ENCODE measurements around the gene NFAM1.

The NFAM1 gene

DNA sequence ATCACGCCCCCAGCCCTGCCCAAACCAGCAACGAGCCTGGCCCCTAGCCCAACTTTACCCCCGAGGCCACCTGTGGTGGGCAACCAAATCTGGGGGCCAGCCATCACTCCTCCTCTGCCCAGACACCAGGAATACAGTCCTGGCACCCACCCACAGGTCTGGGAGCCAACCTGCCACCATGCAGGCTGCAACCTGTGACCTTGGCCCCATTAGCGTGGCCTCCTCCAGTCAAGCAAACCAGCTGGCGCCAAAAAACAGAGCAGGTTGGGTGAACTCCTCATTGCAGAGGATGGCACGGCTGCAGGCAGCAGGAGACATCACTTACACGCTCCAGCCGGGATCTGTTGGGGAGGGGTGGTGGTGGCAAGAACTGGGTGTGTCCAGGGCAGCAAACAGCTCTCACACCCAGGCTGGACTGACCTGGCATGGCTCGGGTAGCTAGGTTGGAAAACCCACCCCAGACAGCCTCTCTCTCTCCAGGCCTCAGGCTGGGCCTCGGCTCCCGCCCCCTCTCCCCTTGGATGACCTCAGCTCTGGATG is 96.3 kb downstream of the NFAM1 start:
- no peak for DNase-seq (ENCODE audit: low spot score)

DNA sequence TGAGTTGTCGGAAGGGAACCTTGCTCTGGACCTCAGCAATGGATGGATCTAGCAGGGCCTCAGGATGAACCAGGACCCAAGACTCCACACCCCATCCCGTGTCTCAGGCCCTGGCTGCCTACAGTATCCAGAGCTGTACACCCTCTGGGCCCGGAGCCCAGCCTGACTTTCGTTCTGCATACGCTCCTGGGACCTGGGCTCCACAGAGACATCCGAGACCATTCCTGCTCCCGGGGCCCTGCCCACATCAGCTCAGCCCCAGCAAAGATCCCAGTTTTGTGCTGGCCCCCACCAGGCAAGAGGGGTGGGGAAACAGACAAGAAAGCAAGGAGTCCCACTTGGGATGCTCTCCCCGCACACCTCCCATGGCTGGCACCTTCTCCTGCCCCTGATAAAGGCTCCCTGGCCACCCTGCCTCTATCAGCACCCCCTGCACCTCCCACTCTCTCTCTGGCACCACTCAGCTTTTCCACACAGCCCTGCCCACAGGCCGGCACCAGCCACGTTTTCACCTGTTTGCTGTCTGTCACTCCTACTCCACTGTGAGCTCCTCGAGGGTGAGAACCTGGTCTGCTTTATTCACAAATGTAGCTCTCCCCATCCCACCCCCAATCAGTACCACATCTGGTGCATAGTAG is 97.2 kb downstream of the NFAM1 start:
- DNase-seq (ENCODE audit: low spot score): no peak

DNA sequence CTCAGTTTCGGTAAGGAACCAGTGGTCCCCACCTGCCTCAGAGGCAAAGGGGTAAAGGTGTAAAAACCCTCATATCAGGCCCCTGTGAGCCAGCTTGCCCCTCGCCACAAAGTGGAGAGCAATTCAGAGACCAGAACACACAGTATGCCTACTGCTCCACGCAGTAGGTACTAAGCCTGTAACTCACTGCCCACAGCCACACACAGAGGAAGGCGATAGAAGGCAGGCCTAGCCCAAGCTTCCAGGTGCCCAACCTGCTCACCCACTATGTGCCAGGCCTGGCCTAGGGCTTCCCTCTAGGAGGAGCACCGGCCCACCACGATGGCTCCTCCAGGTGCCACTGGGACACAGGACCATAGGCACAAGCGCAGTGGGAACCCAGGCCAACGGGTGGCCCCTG is 98.7 kb downstream of the NFAM1 start:
- no peak for DNase-seq (ENCODE audit: low spot score)

DNA sequence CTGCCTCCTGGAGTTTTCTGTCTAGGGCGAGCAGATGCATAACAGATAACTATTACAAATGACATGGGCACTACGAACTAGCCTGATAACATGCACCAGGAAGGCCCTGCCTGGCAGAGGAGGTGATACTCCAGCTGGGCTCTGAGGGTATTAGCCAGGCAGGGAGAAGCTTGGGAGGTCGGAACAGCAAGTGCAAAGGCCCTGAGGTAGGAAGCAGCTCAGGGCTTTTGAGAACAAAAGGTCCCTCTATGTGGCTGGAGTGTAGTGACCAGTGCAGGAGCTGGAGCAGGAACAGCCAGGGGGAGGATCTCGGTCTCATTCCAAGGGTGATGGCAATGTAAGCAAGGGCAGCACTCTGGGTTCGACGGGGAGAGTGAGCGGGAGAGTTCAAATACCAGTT is 100.1 kb downstream of the NFAM1 start:
- no peak for DNase-seq (ENCODE audit: low spot score)

DNA sequence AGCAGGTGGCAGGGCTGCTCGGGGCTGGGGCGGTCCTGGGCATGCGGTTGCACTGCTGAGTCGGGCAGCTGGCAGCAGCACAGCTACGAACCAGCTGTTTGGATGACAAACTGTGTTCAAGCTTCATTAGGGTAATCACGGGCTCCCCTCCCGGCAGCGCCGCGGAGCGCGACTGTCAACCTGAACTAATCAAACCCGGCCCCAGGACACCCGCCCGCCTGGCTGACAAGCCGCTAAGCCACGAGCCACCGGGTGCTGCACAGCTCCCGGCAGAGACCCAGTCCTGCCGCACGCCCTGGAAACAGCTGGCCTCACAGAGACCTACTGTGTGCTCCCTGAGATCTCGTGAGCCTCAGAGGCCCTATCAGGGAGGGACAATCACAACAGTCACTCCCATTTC is 101.2 kb downstream of the NFAM1 start:
- no peak for DNase-seq (ENCODE audit: low spot score)

Measured in Ammon's horn (tissue), 1 donor.